HCT116 (cell line): Measurements from ENCODE around the gene ABCB10.

Experiments used
- EZH2 ChIP-seq: fragments of 200-600 bp; sonication (generic); IDR thresholded peaks from 2 replicates; pipeline ENCODE4 v1.6.1; 2017; ENCODE audit warnings: antibody characterized with exemption, mixed run types
- FOSL1 ChIP-seq: IDR thresholded peaks from 2 replicates; pipeline ENCODE4 v1.6.1; 2012; ENCODE audit warnings: low read depth
- POLR2A ChIP-seq: IDR thresholded peaks from 2 replicates; pipeline ENCODE4 v1.7.0; 2011; ENCODE audit warnings: borderline replicate concordance; ENCODE audit not compliant: insufficient read depth, insufficient read length; ENCODE audit errors: extremely low read depth
- POLR2AphosphoS5 ChIP-seq: IDR thresholded peaks from 2 replicates; pipeline ENCODE4 v1.6.1; 2011; ENCODE audit warnings: mild to moderate bottlenecking, low read depth, low read length, moderate library complexity
- SIN3A ChIP-seq: IDR thresholded peaks from 2 replicates; pipeline ENCODE4 v1.6.1; 2012; ENCODE audit warnings: low read depth
- TCF7L2 ChIP-seq: IDR thresholded peaks from 2 replicates; pipeline ENCODE4 v1.7.0; 2011; ENCODE audit warnings: borderline replicate concordance, inconsistent platforms; ENCODE audit not compliant: insufficient read depth, insufficient read length; ENCODE audit errors: extremely low read depth
- TF ChIP-seq, protein P1 (sequence below), 3 experiments: fragments of 200-600 bp in 1 of 3; sonication (generic) in 1 of 3; IDR thresholded peaks in 2 of 3; conservative IDR thresholded peaks in 1 of 3; 2 replicates each; pipeline ENCODE4 v1.5.1; 2012 to 2017; ENCODE audit warnings: low read depth in 2 of 3, low read length in 2 of 3, antibody characterized with exemption in 1 of 3, borderline replicate concordance in 1 of 3, control low read depth in 1 of 3, mild to moderate bottlenecking in 1 of 3, mixed read lengths in 1 of 3, mixed run types in 1 of 3, moderate library complexity in 1 of 3; ENCODE audit not compliant: insufficient read depth in 1 of 3
- TF ChIP-seq, protein P2 (sequence below): IDR thresholded peaks from 2 replicates; pipeline ENCODE4 v1.6.1; 2011; ENCODE audit warnings: mild to moderate bottlenecking, low read length, moderate library complexity; ENCODE audit not compliant: insufficient replicate concordance; ENCODE audit errors: extremely low read depth
- TF ChIP-seq, protein P3 (sequence below): IDR thresholded peaks from 2 replicates; pipeline ENCODE4 v1.6.1; 2012

DNA sequence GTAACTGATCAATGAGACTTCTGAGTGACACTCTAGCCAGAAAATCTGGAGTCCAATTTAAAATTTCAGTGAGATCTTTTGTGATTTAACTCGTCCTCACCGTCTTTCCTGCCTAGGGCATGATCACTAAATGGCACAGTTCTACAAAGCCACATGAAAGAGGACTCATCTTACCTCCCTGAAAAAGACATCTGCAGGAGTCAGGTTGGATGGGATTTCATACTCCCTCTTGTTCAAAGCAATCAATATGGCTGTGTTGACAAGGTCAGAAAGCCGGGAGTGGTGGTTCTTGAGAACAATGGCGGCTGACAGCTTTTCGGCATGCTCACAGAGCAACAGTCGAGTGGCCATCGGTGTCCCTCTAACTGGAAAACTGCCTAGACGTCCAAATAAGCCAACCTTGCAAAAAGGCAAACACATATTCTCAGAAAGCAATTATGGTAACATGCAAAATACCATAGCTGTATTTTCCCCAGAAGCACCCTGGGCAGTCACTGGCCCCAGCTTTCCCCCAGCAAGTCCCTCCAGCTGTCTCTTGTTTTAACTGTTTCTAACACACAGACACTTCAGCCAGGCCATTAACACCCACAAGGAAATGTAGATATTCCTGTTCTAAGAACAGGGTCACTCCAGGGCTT lies 88.0 kb downstream of the ABCB10 start:
- TF ChIP-seq SIN3A, result no peak
- TF ChIP-seq, protein P1, sequence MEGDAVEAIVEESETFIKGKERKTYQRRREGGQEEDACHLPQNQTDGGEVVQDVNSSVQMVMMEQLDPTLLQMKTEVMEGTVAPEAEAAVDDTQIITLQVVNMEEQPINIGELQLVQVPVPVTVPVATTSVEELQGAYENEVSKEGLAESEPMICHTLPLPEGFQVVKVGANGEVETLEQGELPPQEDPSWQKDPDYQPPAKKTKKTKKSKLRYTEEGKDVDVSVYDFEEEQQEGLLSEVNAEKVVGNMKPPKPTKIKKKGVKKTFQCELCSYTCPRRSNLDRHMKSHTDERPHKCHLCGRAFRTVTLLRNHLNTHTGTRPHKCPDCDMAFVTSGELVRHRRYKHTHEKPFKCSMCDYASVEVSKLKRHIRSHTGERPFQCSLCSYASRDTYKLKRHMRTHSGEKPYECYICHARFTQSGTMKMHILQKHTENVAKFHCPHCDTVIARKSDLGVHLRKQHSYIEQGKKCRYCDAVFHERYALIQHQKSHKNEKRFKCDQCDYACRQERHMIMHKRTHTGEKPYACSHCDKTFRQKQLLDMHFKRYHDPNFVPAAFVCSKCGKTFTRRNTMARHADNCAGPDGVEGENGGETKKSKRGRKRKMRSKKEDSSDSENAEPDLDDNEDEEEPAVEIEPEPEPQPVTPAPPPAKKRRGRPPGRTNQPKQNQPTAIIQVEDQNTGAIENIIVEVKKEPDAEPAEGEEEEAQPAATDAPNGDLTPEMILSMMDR (IDR thresholded peaks at IDR 0.05 in 2 of 3, conservative IDR thresholded peaks at IDR 0.05 in 1 of 3; ENCODE audit: borderline replicate concordance in 1 of 3, insufficient read depth in 1 of 3, low read depth in 2 of 3, low read length in 2 of 3), result no peak
- TF ChIP-seq POLR2A, result no peak
- no peak for TF ChIP-seq FOSL1
- no peak for TF ChIP-seq TCF7L2
- TF ChIP-seq, protein P2, sequence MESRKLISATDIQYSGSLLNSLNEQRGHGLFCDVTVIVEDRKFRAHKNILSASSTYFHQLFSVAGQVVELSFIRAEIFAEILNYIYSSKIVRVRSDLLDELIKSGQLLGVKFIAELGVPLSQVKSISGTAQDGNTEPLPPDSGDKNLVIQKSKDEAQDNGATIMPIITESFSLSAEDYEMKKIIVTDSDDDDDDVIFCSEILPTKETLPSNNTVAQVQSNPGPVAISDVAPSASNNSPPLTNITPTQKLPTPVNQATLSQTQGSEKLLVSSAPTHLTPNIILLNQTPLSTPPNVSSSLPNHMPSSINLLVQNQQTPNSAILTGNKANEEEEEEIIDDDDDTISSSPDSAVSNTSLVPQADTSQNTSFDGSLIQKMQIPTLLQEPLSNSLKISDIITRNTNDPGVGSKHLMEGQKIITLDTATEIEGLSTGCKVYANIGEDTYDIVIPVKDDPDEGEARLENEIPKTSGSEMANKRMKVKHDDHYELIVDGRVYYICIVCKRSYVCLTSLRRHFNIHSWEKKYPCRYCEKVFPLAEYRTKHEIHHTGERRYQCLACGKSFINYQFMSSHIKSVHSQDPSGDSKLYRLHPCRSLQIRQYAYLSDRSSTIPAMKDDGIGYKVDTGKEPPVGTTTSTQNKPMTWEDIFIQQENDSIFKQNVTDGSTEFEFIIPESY, result no peak
- TF ChIP-seq, protein P3, sequence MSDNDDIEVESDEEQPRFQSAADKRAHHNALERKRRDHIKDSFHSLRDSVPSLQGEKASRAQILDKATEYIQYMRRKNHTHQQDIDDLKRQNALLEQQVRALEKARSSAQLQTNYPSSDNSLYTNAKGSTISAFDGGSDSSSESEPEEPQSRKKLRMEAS, result no peak
- no peak for TF ChIP-seq EZH2
- no peak for TF ChIP-seq POLR2AphosphoS5
